Measurements from ENCODE around the gene MICAL3. TPM values are rescaled to one million over a fixed set of nuclear protein-coding genes. Genes with fewer than 3 reads are reported as not detected.

The MICAL3 gene
- total RNA-seq, 4 donors from 2014 or later, result 23.9 to 49.2 (median 34.5) TPM

- no peak for TF ChIP-seq CTCF (IDR thresholded peaks at IDR 0.05)
- ATAC-seq (ENCODE audit: low FRiP score) (peak; percentile 49), DNase-seq (ENCODE audit: low spot score) (no peak)
Observed at GRCh38 chr22:17950651-17951214, 73.6 kb downstream of the MICAL3 start.

GRCh38 chr22:17949642-17950473 lies 74.5 kb downstream of the MICAL3 start:
- TF ChIP-seq CTCF (IDR thresholded peaks at IDR 0.05), result no peak
- ATAC-seq (ENCODE audit: low FRiP score) (no peak), DNase-seq (ENCODE audit: low spot score) (no peak)

- no peak for TF ChIP-seq CTCF (IDR thresholded peaks at IDR 0.05)
- DNase-seq (ENCODE audit: low spot score) (no peak), ATAC-seq (ENCODE audit: low FRiP score) (no peak)
Observed at GRCh38 chr22:17948101-17948500, 76.3 kb downstream of the MICAL3 start.

GRCh38 chr22:17946662-17947367 lies 77.5 kb downstream of the MICAL3 start:
- DNase-seq (ENCODE audit: low spot score), result no peak
- ATAC-seq (ENCODE audit: low FRiP score), result no peak
- TF ChIP-seq CTCF (IDR thresholded peaks at IDR 0.05), result no peak

GRCh38 chr22:17945888-17946648 lies 78.3 kb downstream of the MICAL3 start:
- ATAC-seq (ENCODE audit: low FRiP score), result peak; percentile 8
- no peak for TF ChIP-seq CTCF (IDR thresholded peaks at IDR 0.05)
- no peak for DNase-seq (ENCODE audit: low spot score)

- ATAC-seq (ENCODE audit: low FRiP score), result no peak
- no peak for DNase-seq (ENCODE audit: low spot score)
- TF ChIP-seq CTCF (IDR thresholded peaks at IDR 0.05), result no peak
Observed at GRCh38 chr22:17945156-17945887, 79.0 kb downstream of the MICAL3 start.
